ENCODE measurements around the gene NPB. TPM values are rescaled to one million over a fixed set of nuclear protein-coding genes. Genes with fewer than 3 reads are reported as not detected.

The NPB gene
- polyA plus RNA-seq, 4 donors, result 0.32 to 1.00 (median 0.48) TPM

DNA sequence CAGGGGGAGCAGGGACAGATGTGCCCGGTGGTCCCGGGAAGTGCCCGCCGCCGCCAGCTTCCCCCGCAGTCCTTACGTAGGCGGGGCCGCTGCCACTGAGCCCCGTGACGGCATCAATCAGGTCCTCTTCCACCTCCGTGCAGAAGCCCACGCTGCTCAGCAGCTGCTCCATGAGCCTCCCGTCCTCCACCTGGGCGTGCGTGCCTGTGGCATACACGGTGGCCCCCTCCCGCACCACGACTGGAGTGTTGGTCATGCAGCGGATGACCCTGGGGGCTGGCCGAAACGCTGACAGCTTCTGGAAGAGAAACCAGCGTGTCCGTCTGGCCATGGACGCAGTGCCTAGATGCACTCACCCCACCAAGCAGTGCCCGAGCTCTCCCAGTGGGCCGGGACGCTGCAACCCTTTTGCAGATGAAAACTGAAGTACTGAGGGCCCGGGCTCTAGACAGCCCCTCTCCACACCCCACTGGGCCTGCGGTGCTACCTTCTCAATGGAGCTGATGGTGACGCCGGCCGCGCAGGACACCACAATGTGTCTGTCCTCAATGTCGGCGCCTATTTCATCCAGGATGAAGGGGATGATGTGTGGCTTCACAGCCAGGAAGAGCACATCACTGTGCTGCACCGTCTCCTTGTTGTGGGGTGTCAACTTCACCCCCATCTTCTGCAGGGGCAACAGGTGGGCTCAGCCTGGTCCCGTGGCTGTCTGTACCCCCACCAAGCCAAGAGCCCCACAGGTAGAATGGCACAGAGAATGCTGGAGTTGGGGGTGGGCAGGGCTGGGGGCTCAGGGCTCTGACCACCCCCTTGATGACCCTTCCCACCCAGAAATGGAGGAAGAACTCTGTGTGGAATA is 33.0 kb downstream of the NPB start:
- no peak for DNase-seq (ENCODE audit: low read depth in 4 of 4, low spot score in 3 of 4)

GRCh38 chr17:81935709-81936084 is 33.7 kb downstream of the NPB start:
- no peak for DNase-seq (ENCODE audit: low read depth in 4 of 4, low spot score in 3 of 4)

DNA sequence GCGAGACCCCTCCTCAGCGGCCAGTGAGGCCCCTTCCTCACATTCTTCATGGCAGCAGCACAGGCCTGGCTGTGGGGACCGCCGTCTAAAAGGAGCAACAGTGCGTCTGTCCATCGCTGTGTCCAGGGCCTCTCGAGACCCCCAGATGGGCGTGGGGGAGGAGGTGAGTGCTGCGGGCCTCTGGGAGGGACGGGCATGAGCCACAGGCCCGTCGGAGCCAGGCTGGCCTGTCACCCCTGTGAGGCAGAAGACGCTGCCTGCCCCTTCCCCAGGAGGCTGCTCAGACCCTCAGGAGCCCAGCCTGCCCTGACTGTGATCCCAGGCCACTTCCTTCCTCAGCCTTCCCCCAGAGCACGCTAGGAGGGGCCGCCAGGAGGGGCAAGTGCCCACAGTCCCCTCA is 37.2 kb downstream of the NPB start:
- DNase-seq (ENCODE audit: low read depth in 4 of 4, low spot score in 3 of 4), result no peak

DNA sequence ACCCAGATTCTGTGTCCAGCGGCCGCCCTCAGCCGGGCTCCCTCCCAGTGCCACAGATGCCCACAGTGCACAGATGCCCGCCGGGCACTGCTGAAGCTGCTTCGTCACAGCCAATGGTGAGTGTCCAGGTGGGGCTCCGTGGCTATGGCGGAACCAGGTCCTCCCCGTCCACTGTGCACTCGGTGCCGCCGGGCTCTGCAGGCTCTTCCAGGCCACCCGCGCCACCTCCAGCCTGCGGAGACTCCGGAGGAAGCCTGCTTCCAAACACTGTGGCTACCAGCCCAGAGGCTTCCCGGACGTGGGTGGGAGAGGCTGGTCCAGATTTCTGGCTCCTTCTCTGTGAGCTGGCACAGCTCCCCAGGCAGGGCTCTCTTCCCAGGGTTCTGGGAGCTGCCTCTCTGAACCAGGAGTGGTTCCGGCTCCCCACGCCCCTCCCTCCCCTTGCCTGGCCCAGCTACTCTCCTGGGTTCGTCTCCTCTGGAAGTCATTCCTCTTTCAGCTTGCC is 37.9 kb downstream of the NPB start:
- DNase-seq (ENCODE audit: low read depth in 4 of 4, low spot score in 3 of 4), result no peak

DNA sequence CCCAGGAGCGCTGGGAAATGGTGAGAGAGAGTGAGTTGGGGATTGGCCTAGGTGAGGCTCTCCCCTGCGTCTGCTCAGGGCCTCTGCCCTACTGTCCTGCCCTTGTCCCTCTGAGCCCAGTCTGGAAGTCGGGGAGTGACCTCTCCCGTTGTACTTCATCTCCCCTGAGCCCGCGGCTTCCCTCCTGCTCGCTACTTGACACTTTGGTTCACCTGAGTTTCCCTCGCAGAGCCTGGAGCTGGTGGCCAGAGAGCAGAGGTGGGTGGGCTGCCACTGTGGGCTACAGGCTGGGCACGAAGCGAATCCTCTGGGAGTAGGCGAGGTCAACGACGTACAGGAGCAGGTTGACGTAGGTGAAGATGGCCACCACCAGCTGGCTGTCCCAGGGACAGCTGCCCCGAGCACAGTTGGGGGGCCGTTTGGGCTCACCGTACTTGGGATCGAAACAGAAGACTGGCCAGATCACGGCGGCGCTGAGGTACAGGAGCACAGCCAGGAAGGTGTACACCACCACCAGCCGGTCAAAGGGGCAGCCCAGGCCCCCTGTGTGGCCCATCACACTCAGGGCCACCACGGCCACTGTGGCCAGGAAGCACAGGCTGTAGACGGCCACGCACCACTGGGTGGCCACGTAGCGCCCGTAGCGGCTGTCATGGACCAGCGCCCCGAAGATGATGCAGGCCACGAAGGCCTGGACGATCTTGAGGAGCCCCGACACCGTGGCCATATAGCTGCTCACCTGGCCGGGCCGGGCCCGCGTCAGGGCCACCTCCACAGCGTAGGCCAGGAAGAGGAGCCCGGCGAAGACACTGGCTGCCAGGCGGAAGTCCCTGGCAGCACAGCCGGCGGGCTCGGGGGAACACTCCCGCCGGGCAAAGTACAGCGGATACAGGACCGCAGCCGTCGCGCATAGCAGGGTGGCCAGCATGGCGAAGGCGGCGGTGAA is 38.8 kb downstream of the NPB start:
- DNase-seq (ENCODE audit: low read depth in 4 of 4, low spot score in 3 of 4), result no peak

DNA sequence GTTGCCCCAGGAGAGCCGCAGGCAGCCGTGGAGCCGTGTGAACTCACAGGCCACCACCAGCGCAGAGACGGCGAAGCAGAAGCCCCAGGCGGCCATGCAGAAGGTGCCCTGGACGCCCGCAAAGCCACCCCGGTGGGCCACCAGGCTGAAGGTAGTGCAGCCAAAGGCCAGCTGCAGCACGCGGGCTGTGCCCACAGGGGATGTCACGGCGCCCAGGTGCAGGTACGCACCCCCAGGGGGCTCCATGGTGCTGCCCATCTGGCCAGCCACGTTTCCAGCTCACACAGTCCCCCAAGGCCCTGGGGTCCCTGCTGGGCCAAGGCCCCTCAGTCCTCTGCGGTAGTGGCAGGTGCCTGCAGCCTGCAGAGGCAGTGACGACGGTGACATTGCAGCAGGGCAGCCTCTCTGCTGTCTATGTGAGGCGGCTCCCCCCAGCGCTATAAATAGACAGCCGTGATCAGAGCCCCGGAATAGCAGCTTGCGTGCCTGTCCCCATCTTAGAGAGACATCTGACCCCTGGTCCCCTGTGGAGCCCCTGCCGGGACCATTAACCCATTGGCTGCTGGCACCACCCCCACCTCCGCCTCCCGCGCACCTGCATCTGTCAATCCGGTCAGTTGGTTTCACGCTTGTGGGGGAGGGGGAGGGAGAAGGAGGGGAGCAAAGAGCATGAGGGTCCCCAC is 39.6 kb downstream of the NPB start:
- no peak for DNase-seq (ENCODE audit: low read depth in 4 of 4, low spot score in 3 of 4)

DNA sequence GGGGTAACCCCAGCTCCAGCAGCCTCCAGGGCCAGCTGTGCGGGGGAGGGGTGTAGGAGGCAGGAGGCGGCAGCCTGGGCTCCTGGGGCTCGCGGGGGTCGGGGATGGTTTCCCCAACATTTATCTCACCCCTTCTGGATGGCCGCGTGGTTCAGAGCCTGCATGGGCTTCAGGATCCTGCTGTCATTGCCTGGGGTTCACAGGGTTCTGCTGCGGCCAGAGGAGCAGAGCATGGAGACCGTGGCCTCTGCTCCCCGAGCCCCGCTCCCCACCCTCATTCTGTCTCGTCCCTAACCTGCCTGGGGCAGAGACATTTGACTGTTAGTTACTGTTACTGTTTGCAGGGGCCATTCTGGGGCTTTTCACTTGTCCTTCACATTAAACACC is 40.1 kb downstream of the NPB start:
- DNase-seq (ENCODE audit: low read depth in 4 of 4, low spot score in 3 of 4), result no peak

DNA sequence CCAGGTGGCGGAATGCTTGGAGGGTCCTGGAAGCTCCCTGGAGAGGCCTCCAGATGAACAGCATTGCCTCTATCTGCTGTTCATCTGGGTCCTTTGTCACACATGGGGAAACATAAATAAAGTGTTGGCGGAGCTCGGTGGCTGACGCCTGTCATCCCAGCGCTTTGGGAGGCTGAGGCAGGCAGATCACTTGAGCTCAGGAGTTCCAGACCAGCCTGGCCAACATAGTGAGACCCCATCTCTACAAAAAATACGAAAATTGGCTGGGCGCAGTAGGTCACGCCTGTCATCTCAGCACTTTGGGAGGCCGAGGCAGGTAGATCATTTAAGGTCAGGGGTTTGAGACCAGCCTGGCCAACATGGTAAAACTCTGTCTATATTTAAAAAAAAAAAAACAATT is 42.8 kb downstream of the NPB start:
- DNase-seq (ENCODE audit: low read depth in 4 of 4, low spot score in 3 of 4), result no peak

DNA sequence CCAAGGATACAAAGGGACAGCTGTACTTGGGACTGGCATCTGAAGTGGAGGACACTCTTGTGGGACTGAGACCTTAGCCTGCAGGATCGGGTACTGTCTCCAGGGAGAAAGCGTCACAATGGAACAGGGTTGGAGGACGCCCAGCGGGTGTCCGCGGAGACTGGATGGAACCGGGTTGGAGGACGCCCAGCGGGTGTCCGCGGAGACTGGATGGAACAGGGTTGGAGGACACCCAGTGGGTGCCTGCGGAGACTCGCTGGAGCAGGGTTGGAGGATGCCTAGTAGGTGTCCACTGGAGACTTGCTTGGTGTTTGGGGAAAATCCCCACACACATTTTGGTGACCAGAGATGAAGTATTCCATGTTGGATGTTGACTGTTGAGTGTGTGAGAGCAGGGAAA is 45.2 kb downstream of the NPB start, which contains the start of gene MYADML2:
Gene MYADML2, minus strand, starts transcription at position 45 of the 400 bp plus-strand sequence. CDS start 5,492 bp downstream, outside the sequence.
- no peak for DNase-seq (ENCODE audit: low read depth in 4 of 4, low spot score in 3 of 4)

GRCh38 chr17:81948635-81949378 is 46.8 kb downstream of the NPB start:
- no peak for DNase-seq (ENCODE audit: low read depth in 4 of 4, low spot score in 3 of 4)

DNA sequence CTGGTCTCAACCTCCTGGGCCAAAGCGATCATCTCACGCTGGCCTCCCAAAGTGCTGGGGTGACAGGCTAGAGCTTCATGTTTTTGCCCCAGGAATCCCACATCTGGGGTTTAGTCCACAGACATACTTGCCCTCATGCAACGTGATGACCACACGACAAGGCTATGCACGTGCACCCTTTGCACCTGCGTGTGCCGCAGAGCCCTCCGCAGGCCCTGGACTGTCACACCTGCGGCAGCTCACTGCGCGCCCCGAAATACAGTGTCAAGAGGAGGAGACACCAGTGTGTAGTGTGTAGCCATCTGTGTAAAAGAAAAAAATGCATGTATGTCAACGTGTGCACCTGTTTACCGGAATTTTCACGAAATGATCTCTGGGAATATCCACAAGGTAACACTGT is 48.5 kb downstream of the NPB start:
- DNase-seq (ENCODE audit: low read depth in 4 of 4, low spot score in 3 of 4), result no peak

- no peak for DNase-seq (ENCODE audit: low read depth in 4 of 4, low spot score in 3 of 4)
Measured at GRCh38 chr17:81951785-81952684, 50.0 kb downstream of the NPB start.

Other genes with a start within 250 kb of the NPB start
- gene PDE6G, start 245.7 kb upstream of the NPB start, polyA plus RNA-seq (ENCODE audit: insufficient read length in 4 of 4), result 10 to 100 TPM; 10.3 to 17.5 (median 15.2) TPM
- gene OXLD1, start 235.6 kb upstream of the NPB start, polyA plus RNA-seq (ENCODE audit: insufficient read length in 4 of 4), result 10 to 100 TPM; 10.4 to 24.0 (median 15.9) TPM
- gene CCDC137, start 235.5 kb upstream of the NPB start, polyA plus RNA-seq (ENCODE audit: insufficient read length in 4 of 4), result 10 to 100 TPM; 12.7 to 17.5 (median 14.1) TPM
- 10 to 100 TPM; 36.9 to 49.1 (median 45.4) TPM for gene ARL16, start 218.4 kb upstream of the NPB start, polyA plus RNA-seq (ENCODE audit: insufficient read length in 4 of 4)
- gene HGS, start 218.2 kb upstream of the NPB start, polyA plus RNA-seq (ENCODE audit: insufficient read length in 4 of 4), result 100 to 1,000 TPM in 1 of 4 donors, 10 to 100 TPM in 3; 94.3 to 104 (median 98.0) TPM
- gene MRPL12, start 198.9 kb upstream of the NPB start, polyA plus RNA-seq (ENCODE audit: insufficient read length in 4 of 4), result 10 to 100 TPM; 41.0 to 68.1 (median 43.5) TPM
- gene SLC25A10, start 190.0 kb upstream of the NPB start, polyA plus RNA-seq (ENCODE audit: insufficient read length in 4 of 4), result 10 to 100 TPM; 12.5 to 23.3 (median 13.4) TPM
- 10 to 100 TPM in 3 of 4 donors, 1 to 10 TPM in 1; 8.4 to 15.5 (median 13.0) TPM for gene GCGR, start 98.1 kb upstream of the NPB start, polyA plus RNA-seq (ENCODE audit: insufficient read length in 4 of 4)
- 100 to 1,000 TPM in 1 of 4 donors, 10 to 100 TPM in 3; 75.3 to 135 (median 90.1) TPM for gene MCRIP1, start 68.9 kb upstream of the NPB start, polyA plus RNA-seq (ENCODE audit: insufficient read length in 4 of 4)
- under 1 TPM in 3 of 4 donors, not detected in 1; 0.18 to 0.36 (median 0.26) TPM for gene PPP1R27, start 67.2 kb upstream of the NPB start, polyA plus RNA-seq (ENCODE audit: insufficient read length in 4 of 4)
- 100 to 1,000 TPM; 407 to 439 (median 410) TPM for gene P4HB, start 41.7 kb upstream of the NPB start, polyA plus RNA-seq (ENCODE audit: insufficient read length in 4 of 4)
- gene ARHGDIA, start 30.9 kb upstream of the NPB start, polyA plus RNA-seq (ENCODE audit: insufficient read length in 4 of 4), result 100 to 1,000 TPM; 166 to 199 (median 195) TPM
- 10 to 100 TPM; 72.0 to 93.8 (median 79.3) TPM for gene ALYREF, start 10.7 kb upstream of the NPB start, polyA plus RNA-seq (ENCODE audit: insufficient read length in 4 of 4)
- 100 to 1,000 TPM in 1 of 4 donors, 10 to 100 TPM in 3; 64.7 to 120 (median 81.9) TPM for gene ANAPC11, start 10.5 kb upstream of the NPB start, polyA plus RNA-seq (ENCODE audit: insufficient read length in 4 of 4)
- gene PCYT2, start 9.2 kb downstream of the NPB start, polyA plus RNA-seq (ENCODE audit: insufficient read length in 4 of 4), result 10 to 100 TPM; 44.0 to 53.7 (median 46.6) TPM
- gene SIRT7, start 15.9 kb downstream of the NPB start, polyA plus RNA-seq (ENCODE audit: insufficient read length in 4 of 4), result 10 to 100 TPM; 11.4 to 15.0 (median 13.1) TPM
- gene MAFG, start 25.5 kb downstream of the NPB start, polyA plus RNA-seq (ENCODE audit: insufficient read length in 4 of 4), result 10 to 100 TPM; 12.3 to 12.6 (median 12.3) TPM
- 10 to 100 TPM; 26.9 to 39.2 (median 28.6) TPM for gene PYCR1, start 35.1 kb downstream of the NPB start, polyA plus RNA-seq (ENCODE audit: insufficient read length in 4 of 4)
- under 1 TPM in 3 of 4 donors, not detected in 1; 0.08 to 0.14 (median 0.11) TPM for gene MYADML2, start 45.0 kb downstream of the NPB start, polyA plus RNA-seq (ENCODE audit: insufficient read length in 4 of 4)
- gene NOTUM, start 58.9 kb downstream of the NPB start, polyA plus RNA-seq (ENCODE audit: insufficient read length in 4 of 4), result 1 to 10 TPM; 1.7 to 3.7 (median 2.4) TPM
- 10 to 100 TPM; 22.0 to 38.4 (median 24.1) TPM for gene ASPSCR1, start 75.4 kb downstream of the NPB start, polyA plus RNA-seq (ENCODE audit: insufficient read length in 4 of 4)
- gene CENPX, start 120.6 kb downstream of the NPB start, polyA plus RNA-seq (ENCODE audit: insufficient read length in 4 of 4), result 10 to 100 TPM; 37.9 to 49.6 (median 41.8) TPM
- gene LRRC45, start 121.1 kb downstream of the NPB start, polyA plus RNA-seq (ENCODE audit: insufficient read length in 4 of 4), result 10 to 100 TPM; 10.8 to 16.4 (median 11.9) TPM
- 10 to 100 TPM in 3 of 4 donors, 1 to 10 TPM in 1; 10.0 to 17.7 (median 12.1) TPM for gene RAC3, start 129.4 kb downstream of the NPB start, polyA plus RNA-seq (ENCODE audit: insufficient read length in 4 of 4)
- gene DCXR, start 135.5 kb downstream of the NPB start, polyA plus RNA-seq (ENCODE audit: insufficient read length in 4 of 4), result 100 to 1,000 TPM in 1 of 4 donors, 10 to 100 TPM in 3; 75.7 to 111 (median 91.6) TPM
- 10 to 100 TPM; 39.7 to 59.1 (median 47.5) TPM for gene RFNG, start 149.6 kb downstream of the NPB start, polyA plus RNA-seq (ENCODE audit: insufficient read length in 4 of 4)
- gene GPS1, start 149.7 kb downstream of the NPB start, polyA plus RNA-seq (ENCODE audit: insufficient read length in 4 of 4), result 100 to 1,000 TPM; 107 to 145 (median 110) TPM
- 10 to 100 TPM; 78.2 to 94.1 (median 79.1) TPM for gene DUS1L, start 163.6 kb downstream of the NPB start, polyA plus RNA-seq (ENCODE audit: insufficient read length in 4 of 4)
- 10 to 100 TPM; 30.0 to 52.8 (median 37.3) TPM for gene FASN, start 196.0 kb downstream of the NPB start, polyA plus RNA-seq (ENCODE audit: insufficient read length in 4 of 4)